Right ventricle myocardium superior (tissue), 1 donor: Measurements from ENCODE around the gene NES. TPM values are rescaled to one million over a fixed set of nuclear protein-coding genes. Genes with fewer than 3 reads are reported as not detected.

Source experiments
- ATAC-seq: fragments of 200-7000 bp; cut with Tn5 transposase; one replicate; pipeline ENCODE4 v1.9.1; 2020; ENCODE audit warnings: mild to moderate bottlenecking; ENCODE audit not compliant: poor library complexity
- DNase-seq: peaks from one replicate; pipeline ENCODE4 v3.0.0-alpha.2; 2020
- intact Hi-C: fragments of 100-400 bp; cut with DNase I; formaldehyde crosslinking; loops from one replicate; pipeline ENCODE4 v1.11.2; 2022
- total RNA-seq: library from RNA; stranded (reverse); fragmentation: NEBNext Ultra II Directional; extraction: Animal tissue kit (Norgen Biotek cat#: 25700); gene quantifications from one replicate; pipeline ENCODE4 v1.2.1, GENCODE V29; 2021
- donor health status: DM: no; HTN: yes; CAD: no; lungs with severe emphysema.

Gene NES
- total RNA-seq, 1 donor from 2014 or later = 103 TPM

DNA sequence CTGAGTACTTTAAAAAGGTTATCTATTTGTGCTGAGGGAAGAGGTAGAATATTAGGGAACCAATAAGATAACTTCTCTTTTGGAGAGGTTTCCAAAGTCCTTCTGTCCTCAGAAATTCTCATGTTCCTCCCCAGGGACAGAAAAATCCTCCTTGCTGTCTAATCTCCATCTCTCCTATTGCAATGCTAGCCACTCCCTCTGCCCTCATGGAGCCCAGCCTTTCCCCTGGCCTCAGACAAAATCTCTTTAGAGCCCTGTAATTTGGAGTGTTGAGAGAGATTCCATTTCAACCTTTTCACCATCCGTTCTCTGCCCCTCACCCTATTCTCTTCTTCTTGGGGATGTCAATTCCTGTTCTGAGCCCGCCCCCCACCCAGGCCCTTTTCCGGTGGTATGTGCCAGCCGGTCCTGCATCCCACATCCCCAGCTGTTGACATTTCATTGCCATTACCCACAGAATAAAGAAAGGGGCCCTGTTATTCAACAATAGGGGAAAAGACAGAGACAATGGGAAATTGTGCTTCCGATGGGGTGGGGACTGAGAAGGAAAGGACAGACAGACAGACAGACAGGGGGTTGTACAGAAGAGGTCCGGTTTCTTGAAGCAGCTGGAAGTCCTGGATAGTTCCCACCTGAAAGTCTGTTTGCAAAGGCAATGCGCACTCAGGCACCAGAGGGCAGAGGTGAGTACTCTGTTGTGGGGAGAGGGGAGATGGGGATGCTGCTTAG, 58.2 kb downstream of the NES start, which contains the start of gene HAPLN2:
TSS of gene HAPLN2 (plus strand) at position 563 of the 729 bp plus-strand sequence. CDS start 4,076 bp downstream, outside the sequence.
- intact Hi-C loops = no loop called here
- DNase-seq (no peak), ATAC-seq (no peak)

Other genes starting within 250 kb of the NES start
- gene MEF2D, start 176.6 kb downstream of the NES start, total RNA-seq = 96.6 TPM
- 0.56 TPM for gene IQGAP3, start 104.8 kb downstream of the NES start, total RNA-seq
- not detected for gene TTC24, start 97.7 kb downstream of the NES start, total RNA-seq
- 115 TPM for gene NAXE, start 85.6 kb downstream of the NES start, total RNA-seq
- 15.9 TPM for gene GPATCH4, start 75.9 kb downstream of the NES start, total RNA-seq
- gene HAPLN2, start 58.0 kb downstream of the NES start, total RNA-seq = 1.6 TPM
- 0.46 TPM for gene BCAN, start 35.3 kb downstream of the NES start, total RNA-seq
- gene CRABP2, start 28.2 kb upstream of the NES start, total RNA-seq = 0.59 TPM
- gene METTL25B, start 51.1 kb upstream of the NES start, total RNA-seq = 14.4 TPM
- gene ISG20L2, start 51.4 kb upstream of the NES start, total RNA-seq = 12.3 TPM
- gene MRPL24, start 63.7 kb upstream of the NES start, total RNA-seq = 99.8 TPM
- gene HDGF, start 74.3 kb upstream of the NES start, total RNA-seq = 185 TPM
- gene PRCC, start 90.1 kb upstream of the NES start, total RNA-seq = 39.4 TPM
- gene SH2D2A, start 139.4 kb upstream of the NES start, total RNA-seq = 1.1 TPM
- gene INSRR, start 181.7 kb upstream of the NES start, total RNA-seq = 0.40 TPM
- gene NTRK1, start 183.5 kb upstream of the NES start, total RNA-seq = 2.5 TPM
- 6.7 TPM for gene PEAR1, start 216.3 kb upstream of the NES start, total RNA-seq
- not detected for gene LRRC71, start 243.2 kb upstream of the NES start, total RNA-seq